ENCODE data around the gene B3GALT6. TPM values are rescaled to one million over a fixed set of nuclear protein-coding genes. Genes with fewer than 3 reads are reported as not detected.
"Not testable (repeated sequence)": the region's sequence is repeated elsewhere in the genome, so short reads cannot be mapped to it uniquely, and the experiment has no call there.

Gene B3GALT6
- 14.8 and 30.4 TPM in 2 replicates for total RNA-seq

DNA sequence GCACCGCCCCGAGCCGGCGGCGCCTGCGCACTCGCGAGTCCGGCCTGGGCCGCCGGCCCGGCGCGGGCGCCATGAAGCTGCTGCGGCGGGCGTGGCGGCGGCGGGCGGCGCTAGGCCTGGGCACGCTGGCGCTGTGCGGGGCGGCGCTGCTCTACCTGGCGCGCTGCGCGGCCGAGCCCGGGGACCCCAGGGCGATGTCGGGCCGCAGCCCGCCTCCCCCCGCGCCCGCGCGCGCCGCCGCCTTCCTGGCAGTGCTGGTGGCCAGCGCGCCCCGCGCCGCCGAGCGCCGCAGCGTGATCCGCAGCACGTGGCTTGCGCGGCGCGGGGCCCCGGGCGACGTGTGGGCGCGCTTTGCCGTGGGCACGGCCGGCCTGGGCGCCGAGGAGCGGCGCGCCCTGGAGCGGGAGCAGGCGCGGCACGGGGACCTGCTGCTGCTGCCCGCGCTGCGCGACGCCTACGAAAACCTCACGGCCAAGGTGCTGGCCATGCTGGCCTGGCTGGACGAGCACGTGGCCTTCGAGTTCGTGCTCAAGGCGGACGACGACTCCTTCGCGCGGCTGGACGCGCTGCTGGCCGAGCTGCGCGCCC lies at the start of gene B3GALT6:
Gene B3GALT6 (plus strand): TSS at position 30 of the 588 bp plus-strand sequence. CDS start 42 bp downstream, at position 72.
- DNase-seq (ENCODE audit: low read depth in 2 of 2), result no peak

- DNase-seq (ENCODE audit: low read depth in 2 of 2), result no peak
These were observed 49.4 kb upstream of the B3GALT6 start for GRCh38 chr1:1182491-1183220.

- no peak for DNase-seq (ENCODE audit: low read depth in 2 of 2)
These were observed 48.8 kb upstream of the B3GALT6 start for GRCh38 chr1:1183221-1183747.

- no peak for DNase-seq (ENCODE audit: low read depth in 2 of 2)
These were observed 47.9 kb upstream of the B3GALT6 start for GRCh38 chr1:1183833-1184775.

GRCh38 chr1:1185101-1185765 lies 46.8 kb upstream of the B3GALT6 start:
- DNase-seq (ENCODE audit: low read depth in 2 of 2), result no peak

DNA sequence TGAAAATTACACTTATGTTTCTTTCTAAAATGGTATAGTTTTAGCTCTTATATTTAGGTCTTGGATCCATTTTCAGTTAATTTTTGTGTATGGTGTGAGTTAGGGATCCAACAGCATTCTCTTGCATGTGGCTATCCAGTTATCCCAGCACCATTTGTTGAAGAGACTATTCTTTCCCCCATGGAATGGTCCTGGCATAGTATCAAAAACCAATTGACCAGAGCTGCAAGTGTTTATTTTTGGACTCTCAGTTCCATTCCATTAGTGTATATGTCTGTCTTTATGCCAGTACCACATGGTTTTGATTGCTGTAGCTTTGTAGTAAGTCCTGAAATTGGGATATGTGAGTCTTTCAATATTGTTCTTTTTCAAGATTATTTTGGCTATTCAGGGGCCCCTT lies 44.1 kb upstream of the B3GALT6 start:
- DNase-seq (ENCODE audit: low read depth in 2 of 2), result peak in 1 of 2 donors; percentile 19

DNA sequence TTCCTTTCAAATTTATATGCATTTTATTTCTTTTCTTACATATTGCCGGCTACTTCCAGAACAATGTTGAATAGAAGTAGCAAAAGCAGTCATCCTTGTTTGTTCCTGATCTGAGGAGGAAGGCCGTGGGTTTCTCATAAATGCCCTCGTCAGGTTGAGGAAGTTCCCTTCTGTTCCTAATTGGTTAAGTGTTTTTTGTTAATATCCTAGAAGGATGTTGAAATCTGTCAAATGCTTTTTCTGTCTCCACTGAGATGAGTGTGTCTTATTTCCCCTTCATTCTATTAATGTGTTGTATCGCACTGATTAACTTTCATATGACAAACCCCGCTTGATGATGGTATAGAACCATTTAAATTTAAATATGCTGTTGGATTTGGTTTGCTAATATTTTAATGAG lies 42.9 kb upstream of the B3GALT6 start:
- DNase-seq (ENCODE audit: low read depth in 2 of 2), result no peak

DNA sequence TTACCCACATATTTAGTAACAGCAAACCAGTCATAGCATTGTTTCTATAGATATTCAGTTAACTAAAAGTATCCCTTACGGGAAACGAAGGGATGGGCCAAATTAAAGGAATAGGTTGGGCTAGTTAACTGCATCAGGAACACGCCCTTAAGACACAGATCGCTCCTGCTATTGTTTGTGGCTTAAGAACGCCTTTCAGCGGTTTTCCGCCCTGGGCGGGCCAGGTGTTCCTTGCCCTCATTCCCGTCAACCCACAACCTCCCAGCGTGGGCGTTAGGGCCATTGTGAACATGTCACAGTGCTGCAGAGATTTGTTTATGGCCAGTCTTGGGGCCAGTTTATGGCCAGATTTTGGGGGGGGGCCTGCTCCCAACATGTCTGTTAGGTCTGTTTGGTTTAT lies 40.3 kb upstream of the B3GALT6 start:
- no peak for DNase-seq (ENCODE audit: low read depth in 2 of 2)

DNA sequence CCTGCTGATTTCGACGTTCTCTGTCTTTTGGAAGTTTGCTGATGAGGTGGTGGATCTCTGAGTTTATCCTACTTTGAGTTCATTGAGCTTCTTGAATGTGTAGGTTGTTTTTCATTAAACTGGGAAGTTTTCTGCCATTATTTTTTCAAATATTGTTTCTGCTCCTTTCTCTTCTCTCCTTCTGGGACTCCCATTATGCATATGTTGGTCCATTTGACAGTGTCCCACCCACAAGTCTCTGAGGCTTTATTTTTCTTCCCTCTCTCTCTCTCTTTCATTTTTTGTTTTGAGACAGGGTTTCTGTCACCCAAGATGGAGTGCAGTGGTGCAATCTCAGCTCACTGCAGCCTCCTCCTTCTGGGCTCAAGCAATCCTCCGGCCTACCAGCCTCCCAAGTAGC lies 37.3 kb upstream of the B3GALT6 start:
- no peak for DNase-seq (ENCODE audit: low read depth in 2 of 2)

DNA sequence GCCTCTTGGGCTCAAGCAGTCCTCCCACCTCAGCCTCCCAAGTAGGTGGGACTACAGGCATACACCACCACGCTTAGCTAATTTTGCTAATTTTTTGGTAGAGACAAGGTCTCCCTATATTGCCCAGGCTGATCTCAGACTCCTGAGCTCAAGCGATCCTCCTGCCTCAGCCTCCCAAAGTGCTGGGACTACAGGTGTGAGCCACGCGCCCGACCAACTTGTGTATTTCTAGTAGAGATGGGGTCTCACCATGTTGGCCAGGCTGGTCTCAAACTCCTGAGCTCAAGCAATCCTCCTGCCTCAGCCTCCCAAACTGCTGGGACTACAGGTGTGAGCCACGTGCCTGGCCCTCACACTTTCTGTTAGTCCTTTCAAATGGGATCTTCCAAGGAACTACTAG lies 36.3 kb upstream of the B3GALT6 start:
- not testable (repeated sequence) for DNase-seq (ENCODE audit: low read depth in 2 of 2)

DNA sequence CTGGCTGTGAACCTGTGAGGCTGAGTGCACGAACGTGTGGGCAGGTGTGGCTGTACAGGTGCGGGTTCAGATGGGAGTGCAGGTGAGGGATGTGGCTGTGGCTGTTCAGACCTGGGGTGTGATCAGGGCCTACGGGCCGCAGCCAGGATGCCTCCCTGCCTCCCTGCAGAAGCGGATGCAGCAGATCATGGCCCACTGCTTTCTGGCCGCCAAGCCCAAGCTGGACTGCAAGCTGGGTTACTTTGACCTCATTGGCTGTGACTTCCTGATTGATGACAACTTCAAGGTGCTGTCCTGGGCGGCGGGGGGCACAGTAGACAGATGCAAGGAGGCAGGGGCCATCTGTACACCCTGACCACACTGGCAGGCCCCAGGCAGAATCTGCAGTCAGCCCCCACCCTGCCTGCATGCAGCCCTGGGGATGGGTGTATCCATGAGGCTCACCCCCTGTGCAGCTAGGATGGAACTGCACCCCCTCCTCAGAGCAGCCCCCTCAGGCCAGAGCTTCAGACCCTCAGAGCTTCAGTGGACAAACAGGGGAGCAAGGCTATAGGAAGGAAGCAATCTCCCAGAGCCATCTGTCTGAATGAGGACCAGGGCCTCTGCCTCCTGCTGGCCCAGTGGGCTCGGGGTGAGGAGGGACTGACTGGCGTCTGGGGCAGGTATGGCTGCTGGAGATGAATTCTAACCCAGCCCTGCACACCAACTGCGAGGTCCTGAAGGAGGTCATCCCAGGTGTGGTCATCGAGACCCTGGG lies 35.4 kb upstream of the B3GALT6 start:
- DNase-seq (ENCODE audit: low read depth in 2 of 2), result no peak

- no peak for DNase-seq (ENCODE audit: low read depth in 2 of 2)
These were observed 34.9 kb upstream of the B3GALT6 start for GRCh38 chr1:1197188-1197500.

- DNase-seq (ENCODE audit: low read depth in 2 of 2), result no peak
These were observed 34.2 kb upstream of the B3GALT6 start for GRCh38 chr1:1197551-1198422.

- no peak for DNase-seq (ENCODE audit: low read depth in 2 of 2)
These were observed 33.5 kb upstream of the B3GALT6 start for GRCh38 chr1:1198423-1199140.

DNA sequence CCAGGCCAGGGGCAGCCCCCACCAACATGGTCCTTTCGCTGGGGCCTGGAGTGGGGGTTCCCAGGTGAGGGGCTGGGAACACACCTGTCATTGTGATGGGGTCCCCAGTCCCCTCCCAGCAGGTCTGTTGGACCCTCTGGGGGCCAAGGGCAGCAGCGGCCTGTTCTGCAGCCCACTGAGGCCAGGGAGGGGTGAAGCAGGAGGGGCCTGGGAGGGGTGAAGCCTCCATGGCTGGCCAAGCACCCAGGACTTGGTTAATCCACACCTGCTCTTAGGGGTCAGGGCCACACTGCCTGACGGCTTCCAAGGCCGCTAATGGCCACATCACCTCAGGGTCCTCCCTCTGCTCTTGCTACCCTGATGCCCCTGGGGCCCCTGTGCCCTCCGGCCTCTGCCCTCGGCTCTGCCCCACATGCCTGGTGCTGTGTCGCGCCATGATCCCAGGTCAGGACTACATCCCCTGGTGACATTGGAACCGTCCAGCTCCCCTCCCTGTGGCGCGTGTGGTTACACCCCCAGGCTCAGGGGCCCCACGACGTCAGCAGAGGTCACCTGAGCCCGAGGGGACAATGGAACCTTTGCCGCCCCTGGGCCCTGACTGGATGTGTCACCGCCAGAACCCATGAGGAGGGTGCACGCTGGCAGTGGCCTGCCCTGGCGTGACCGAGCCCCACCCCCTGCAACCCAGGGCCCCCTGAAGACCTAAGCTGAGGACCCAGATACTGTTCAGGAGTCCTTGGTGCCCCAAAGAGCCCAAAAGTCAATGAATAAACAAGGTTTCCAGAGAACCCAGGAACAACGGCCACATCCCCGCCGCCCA lies 32.7 kb upstream of the B3GALT6 start:
- DNase-seq (ENCODE audit: low read depth in 2 of 2), result no peak

- DNase-seq (ENCODE audit: low read depth in 2 of 2), result no peak
These were observed 31.8 kb upstream of the B3GALT6 start for GRCh38 chr1:1199961-1200875.

All from lung microvascular endothelial cell (primary cell).